GM19238 (cell line): ENCODE data around the gene RPS6KL1.

ENCODE experiments used
- DNase-seq: peaks from one replicate; pipeline ENCODE4 v3.0.0; 2011; ENCODE audit warnings: low spot score; ENCODE audit not compliant: insufficient read length

Gene RPS6KL1, protein sequence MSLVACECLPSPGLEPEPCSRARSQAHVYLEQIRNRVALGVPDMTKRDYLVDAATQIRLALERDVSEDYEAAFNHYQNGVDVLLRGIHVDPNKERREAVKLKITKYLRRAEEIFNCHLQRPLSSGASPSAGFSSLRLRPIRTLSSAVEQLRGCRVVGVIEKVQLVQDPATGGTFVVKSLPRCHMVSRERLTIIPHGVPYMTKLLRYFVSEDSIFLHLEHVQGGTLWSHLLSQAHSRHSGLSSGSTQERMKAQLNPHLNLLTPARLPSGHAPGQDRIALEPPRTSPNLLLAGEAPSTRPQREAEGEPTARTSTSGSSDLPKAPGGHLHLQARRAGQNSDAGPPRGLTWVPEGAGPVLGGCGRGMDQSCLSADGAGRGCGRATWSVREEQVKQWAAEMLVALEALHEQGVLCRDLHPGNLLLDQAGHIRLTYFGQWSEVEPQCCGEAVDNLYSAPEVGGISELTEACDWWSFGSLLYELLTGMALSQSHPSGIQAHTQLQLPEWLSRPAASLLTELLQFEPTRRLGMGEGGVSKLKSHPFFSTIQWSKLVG

DNA sequence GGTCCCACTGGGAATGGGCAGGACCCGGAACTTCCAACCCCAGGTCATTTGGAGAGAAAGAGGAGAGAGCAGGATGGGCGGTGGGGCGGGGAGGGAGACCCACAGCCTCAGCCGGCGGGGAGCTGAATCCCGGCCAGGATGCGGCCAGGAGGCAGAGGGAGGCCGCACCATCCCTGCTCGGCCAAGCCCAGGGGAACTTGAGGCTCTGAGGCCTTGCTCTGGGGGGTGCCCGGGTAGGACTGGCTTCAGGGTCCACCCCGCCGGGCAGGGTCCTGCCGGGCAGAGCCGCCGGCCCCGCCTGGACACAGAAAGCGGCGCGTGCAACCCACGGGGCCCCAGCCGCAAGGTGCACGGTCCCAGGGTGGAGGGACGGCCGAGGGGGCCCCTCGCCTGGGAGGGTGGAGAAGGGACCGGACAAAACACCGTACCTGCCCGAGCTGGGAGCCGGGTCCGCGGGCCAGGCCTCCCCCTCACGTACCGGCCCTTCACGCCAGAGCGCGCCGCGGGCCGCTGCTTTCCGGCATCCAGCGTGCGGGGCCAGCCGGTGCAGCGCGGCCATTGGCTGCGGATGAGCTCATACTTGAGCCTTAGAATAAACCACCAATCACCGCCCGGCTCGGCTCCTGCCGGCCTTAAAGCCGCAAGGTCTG is at the start of gene RPS6KL1:
TSS of gene RPS6KL1 (minus strand) at position 509 of the 650 bp plus-strand sequence. CDS start 1,719 bp downstream, outside the sequence.
- DNase-seq, result peak; percentile 88

DNA sequence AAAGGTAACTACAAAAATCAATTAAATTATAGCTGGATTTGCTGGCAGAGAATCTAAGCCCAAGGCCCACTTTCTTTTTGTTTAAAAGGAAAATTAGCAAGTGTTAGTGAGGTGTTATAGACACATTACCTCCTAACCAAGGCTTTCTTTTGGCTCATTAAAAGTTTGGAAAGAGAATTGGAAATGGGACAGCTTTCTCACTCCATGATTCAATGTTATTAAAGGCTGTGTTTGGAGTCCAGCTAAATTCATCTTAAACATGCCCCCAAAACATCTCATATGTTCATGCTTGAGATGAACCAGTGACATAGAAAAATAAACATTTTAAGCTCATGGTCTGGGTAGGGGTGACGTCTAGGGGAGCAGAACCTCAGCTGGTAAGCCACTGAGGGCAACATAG is 45.8 kb upstream of the RPS6KL1 start:
- no peak for DNase-seq

DNA sequence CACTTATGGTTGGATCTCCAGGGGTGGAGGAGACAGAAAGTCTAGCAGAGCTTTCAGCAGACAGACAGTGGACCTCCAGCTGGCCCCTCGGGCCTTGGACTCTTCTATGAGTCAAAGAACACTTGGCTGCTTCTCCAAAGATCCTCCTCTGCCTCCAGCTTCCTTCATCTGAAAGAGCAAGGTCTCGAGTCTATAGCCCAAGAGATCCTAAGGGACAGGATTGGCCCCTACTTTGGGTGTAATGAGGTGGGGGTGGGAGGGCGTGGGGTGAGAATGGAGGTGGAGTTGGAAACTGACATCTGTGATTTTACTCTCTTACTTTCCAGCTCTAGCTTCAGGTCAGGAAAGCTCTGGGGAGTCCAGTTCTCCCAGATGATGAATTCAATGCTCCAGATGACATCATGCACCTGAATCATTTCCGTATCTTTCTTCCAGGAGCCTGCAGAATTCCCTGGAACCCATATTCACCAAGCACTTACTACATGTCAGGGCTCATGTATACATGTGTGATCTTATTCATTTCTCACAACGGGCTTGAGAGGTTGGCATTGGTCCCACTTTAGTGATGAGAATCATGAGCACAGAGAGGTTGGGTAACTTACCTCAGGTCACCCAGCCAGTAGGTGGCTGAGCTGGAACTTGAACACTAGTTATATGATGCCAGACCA is 42.6 kb upstream of the RPS6KL1 start:
- DNase-seq, result no peak

DNA sequence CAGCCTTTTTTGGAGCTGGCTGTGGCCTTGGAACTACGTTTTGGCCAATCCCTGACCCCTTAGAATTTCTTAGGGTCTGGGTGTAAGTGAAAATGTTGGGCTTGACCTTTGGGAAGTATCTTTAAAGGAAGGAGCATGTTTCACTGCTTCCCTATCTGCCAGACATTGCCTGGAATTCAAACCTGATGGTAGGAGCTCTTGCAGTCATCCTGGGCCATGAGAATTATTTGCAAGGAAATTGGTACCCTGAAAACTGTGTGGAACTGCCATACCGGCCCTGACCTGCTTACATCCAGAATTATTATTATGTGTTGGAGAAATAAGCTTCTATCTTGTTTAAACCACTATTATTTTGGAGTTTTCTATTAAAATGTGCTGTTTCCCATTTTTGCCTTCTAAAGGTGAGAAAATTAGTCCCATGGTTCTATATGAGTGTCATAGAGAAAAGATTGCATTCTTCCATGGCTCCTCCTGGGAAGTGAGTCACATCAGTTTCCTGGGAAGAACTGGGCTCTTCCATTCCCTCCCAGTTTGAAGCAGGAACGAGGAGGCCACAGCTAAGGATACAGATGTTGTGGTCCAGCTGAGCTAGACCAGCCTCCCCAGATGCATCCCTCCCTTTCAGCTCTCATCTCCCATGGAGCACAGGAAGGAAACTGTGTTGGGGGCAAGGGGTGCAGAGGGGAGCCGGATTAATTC is 41.9 kb upstream of the RPS6KL1 start:
- DNase-seq, result no peak

DNA sequence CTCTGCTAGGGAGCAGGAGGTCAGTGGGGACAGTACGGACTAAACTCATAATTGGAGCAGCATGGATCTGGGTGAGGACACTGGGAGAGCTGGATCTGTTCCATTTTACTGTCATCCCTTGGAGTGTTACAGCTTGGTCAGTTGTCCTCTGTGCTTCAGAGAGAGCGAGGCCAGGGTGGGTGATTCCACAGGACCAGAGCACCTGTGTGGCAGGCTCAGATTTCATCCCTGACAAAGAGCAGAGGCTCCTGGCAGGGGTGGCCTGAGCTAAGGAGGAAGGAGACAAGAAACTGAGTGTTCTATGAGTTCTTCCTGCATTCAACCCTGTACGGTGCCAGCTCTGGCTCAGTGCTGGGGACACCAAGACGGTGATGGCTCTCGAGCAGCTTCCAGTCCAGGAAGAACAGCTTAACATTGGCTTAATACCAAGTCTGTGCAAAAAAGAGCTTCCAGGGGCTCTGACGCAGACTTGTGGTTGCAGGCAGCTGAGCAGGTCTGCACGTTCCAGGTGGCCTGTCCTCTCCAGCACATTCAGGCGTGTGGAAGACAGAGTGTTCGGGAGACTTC is 40.7 kb upstream of the RPS6KL1 start:
- no peak for DNase-seq

DNA sequence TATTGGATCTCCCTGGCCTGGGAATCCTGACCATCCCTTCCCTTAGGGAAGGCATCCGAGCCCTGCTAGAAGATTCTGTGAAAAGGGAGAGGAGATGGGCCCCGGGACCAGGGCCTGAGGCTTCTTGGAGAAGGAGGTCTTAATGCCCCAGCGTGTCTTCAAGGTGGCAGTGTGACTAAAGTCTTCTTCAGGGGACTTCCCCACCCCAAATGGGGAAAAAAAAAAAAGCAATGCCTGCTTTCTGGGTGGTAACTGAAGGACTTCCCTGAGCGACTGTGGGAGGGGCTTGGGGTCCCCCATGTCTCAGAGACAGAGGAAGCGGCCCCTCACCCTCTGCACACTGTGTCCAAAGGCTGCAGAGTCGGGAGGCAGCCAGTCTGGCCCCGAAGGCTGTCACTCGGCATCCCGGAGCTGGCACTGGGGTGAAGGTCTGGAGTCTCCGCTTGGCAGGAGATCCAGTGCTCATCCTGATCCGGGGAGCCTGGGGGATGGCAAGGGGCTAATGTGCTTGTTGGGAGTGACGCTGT is 40.2 kb upstream of the RPS6KL1 start:
- DNase-seq, result no peak

DNA sequence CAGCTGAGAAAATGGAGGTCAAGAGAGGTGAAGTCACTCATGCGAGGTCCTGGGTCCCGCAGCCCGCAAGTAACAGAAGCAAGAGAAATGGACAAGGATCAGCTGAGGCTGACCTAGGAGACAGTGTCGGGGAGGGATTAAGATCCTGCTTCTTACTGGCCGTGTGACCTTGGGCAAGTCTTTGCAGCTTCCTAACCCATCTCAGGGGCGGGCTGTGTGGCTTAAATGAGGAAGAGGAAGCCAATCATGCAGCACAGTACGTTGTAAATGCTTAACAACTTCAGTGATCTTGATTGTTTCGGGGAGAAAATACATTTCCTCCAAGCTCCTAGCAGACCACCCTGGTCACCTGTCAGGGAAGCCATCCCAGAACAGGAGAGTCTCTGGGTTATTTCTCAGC is 39.4 kb upstream of the RPS6KL1 start:
- DNase-seq, result no peak

DNA sequence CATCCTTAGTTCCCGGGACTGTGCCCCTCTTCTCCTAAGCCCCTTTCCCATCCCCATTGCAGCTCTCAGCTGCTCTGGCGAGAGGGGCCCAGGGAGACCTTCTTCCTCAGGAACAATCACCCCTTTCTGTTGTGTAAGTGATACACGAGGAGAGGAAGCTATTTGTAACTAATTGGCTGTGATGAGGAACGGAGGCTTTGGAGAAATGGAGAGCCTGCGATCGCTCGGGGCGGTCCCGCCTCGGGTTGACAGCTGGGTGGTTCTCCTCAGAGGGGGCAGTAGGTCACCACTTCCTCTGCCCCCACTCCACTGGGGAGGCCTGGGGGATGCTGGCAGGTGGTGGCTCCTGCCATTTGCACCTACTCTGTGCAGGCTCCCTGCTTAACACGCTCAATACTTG is 39.0 kb upstream of the RPS6KL1 start:
- DNase-seq, result no peak

DNA sequence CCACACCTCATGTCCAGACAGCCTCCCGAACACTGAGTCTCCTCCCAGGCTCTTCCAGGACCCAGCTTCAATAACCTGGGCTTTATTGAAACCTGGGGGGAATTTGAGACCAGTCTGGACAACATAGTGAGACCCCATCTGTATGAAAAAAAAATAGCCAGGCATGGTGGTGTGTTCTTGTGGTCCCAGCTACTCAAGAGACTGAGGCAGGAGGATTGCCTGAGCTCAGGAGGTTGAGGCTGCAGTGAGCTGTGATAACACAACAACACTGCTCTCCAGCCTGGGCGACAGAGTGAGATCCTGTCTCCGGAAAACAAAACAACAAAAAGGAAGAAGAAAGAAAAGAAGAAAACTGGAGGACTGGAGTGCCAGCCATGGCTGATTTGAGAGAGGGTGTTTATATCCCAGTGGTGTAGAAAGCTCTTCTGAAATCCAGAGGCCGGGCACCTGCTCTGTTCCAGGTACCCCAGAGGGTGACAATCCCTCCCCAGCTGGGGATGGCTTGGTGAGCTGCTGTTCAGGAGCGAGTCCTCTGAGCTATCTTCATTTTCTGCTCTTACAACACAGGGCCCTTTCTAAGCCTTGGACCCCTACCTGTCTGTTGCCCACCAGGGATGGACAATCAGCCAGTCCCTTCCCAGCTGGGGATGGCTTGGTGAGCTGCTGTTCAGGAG is 38.3 kb upstream of the RPS6KL1 start:
- DNase-seq, result no peak

DNA sequence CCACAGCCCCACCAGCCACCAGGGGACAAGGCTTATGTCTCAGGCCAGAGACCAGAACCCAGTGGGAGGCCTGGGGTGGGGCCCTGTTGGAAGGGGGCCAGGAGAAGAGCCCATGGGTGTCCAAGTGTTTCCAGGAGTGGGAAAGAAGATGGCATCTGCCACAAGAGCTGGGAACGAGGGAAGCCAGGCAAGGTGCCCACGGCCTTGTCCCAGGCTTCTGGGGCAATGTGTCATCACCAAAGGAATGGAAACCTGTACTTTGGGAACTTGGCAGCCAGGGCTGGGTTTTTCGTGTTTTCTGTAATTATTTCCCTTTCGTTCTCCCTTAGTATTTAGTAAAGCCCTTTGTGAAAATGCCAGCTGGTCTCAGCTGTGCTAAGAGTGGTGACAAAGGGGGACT is 37.7 kb upstream of the RPS6KL1 start:
- DNase-seq, result no peak

DNA sequence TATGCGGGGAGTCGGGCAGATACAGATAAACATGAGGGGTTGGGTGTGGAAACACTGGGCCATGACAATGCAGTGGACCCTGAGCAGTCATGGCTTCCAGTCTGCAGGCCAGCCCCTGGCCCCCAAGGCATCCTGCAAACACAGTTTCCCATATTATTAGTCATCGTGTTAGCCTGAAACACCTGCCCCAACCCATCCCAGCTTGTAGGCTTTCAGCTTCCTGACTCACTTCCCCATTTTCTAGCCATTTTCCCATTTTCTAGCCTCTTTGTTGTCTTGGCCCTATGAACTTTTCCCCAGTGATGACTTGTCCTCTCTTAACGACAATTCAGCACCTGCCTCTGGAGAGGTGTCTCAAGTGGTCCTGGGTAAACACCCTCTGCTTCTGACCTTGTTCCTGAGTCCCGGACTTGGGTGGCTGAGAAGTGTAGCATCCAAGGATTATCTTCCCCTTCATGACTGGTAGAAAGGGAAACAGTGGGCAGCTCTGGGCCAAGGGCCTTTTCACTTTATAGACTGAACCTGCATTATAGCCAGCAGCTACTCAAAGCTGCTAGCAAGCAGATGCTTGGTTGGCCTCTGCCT is 36.6 kb upstream of the RPS6KL1 start:
- DNase-seq, result no peak

DNA sequence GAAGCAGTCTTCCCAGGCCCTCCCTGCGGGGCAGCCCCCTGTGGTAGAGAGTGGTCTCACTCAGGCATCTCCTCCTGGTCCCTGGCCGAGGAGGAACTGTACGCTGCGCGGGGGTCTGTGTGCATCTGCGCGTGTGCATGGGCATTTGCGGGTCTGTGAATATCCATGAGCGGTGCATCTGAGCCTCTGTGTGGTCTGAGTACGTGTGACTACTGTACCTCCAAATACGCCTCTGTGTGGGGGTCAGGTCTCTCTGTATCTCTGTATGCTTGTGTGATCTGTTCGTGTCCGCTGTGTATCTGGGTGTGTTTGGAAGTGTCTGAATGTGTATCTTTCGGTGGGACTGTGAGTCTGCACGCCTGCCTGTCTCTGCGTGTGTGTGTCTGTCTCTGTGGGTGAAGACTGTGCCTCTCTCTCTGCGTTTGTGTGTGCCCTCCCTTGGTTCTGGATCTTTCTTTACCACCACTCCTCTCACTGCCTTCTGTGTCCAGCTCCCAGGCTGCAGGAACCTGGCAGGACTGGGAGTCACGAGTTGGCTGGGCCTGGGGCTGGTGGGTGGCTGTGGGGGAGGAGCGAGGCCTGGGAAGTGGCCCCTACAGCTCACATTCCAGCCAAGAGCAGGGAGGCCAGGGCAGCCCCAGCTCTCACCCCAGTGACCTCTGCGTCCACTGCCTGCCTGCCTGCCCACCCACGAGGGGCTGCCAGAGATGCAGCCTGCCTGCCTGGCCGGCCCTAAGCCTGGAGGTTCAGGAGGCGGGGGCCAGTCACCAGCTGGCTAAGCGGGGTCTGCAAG is 33.4 kb upstream of the RPS6KL1 start:
- no peak for DNase-seq

DNA sequence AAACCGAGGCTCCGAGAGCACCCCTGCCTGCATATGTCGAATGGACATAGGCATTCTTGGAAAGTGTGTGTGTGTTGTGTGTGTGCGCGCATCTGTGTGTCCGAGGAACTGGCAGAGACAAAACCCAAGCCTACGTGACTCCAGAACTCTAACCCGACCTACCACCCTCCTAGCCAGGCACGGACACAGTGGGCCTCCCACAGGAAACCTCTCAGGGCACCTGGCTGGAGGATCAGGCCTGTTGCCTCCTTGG is 32.9 kb upstream of the RPS6KL1 start:
- DNase-seq, result no peak

DNA sequence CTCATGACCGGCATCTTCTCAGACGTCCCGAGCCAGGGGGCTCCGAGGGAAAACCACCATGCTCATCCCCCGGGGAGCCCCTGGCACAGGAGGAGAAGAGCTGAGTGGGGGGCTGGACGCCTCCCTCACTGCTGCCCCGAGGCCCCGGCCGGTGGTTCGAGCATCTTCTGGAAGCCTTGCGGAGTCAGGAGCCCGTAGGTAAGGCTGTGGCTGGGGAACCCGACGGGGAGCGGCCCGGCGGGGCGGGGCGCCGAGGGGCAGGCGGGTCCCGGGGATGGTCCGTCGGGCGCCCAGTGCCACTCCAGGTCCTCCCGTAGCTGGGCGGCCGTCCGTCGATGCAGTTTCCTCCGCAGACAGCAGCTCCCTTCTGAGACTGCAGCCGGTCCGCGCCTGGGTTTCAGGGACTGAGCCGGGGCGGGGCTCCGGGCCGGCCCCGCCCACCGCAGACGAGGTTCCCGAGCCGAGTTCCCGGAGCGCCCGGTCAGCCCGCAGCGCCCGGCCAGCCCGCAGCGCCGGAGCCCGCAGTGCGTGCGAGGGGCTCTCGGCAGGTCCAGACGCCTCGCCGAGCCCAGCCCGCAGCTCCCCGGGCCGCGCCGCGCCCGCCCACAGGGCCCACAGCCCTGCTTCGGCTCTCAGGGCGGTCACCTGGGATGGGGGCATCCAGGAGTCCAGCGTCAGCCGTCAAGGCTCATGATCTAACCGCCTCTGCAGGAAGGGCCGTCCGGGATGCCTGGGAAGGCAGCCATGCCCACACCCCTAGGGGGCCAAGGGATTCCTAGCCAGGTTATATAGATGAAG is 32.4 kb upstream of the RPS6KL1 start, which contains the start of gene PGF:
TSS of gene PGF (minus strand) at position 369 of the 798 bp plus-strand sequence. CDS start at position 14, 355 bp downstream.
- DNase-seq, result no peak

DNA sequence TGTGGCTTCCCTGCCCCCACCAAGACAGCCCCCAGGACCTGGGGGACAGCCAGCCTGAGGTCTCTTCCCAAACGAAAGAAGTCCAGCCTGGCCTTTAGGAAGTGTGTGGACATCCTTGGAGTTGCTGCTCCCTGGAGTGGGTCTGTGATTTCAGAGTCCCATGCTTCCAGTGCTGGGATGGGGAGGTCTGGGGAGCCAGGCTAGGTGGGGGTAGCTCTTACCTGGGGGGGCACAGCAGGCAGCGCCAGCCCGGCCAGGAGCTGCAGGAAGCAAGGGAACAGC is 31.8 kb upstream of the RPS6KL1 start:
- DNase-seq, result no peak

DNA sequence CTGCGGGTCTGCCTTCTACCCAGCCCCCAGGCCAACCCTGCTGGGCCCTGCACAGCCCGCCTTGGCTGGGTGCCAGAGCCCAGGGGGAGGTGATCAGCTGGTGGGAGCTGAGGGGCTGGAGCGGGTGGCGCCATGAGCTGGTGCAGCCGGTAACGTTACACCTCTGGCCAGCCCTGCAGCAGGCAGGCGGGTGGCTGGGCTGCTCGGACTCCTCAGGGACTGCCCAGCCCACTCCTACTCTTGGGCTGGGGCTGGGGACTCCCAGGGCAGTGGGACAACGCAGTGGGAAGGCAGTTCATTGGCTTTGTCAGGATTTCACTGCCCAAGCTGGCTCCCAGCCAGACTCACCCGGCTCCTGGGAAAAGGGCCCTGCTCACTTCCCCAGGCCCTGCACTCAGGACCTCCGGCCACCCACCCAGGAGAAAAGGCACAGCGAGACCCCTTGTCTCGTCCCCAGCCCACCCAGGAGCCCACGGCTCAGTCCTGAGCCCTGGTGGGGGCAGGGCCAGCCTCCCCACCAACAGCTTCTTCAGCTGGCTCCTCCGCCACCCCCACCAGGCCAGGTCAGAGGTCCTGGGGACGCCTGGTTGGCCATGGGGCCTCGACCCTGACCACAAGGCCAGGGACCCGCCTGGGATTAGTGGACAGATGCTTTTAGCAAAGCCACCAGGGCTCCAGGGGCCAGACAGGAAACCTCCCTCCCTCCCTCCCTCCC is 31.3 kb upstream of the RPS6KL1 start:
- no peak for DNase-seq

DNA sequence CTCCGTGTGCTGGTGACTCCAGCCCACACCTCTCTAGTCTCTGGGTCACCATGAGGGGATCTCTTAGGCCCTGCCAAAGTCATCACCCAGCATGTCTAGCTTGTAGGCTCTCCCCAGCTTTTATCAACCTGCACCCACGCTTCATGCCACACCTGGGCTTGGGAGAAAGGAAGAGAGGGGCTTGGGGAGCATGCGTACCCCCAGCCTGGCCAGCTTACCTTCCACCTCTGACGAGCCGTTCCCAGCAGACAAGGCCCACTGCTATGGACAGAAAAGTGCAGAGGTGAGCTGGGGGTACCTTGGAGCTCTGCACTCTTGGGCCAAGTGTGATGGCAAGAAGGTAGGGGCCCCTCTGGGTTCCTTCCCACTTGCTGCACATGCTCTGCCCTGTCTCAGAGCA is 30.6 kb upstream of the RPS6KL1 start:
- DNase-seq, result no peak
